ENCODE measurements around the gene RBMS3. TPM values are rescaled to one million over a fixed set of nuclear protein-coding genes. Genes with fewer than 3 reads are reported as not detected.

The RBMS3 gene
- total and polyA plus RNA-seq, 2 experiments from 2014 or later: 3.2 to 7.4 TPM

GRCh38 chr3:29409409-29409808 is 128.5 kb downstream of the RBMS3 start:
- H3K9me3 Mint-ChIP-seq: no peaks in the 10 kb centered on the region
- H3K4me3 Mint-ChIP-seq: no peak overlapping the region
- no peaks in the 10 kb centered on the region for H3K27me3 ChIP-seq (ENCODE audit: insufficient read depth)
- H3K4me3 ChIP-seq: no peak overlapping the region
- no peaks in the 10 kb centered on the region for H3K36me3 ChIP-seq (ENCODE audit: insufficient read depth)
- ATAC-seq (no peak), DNase-seq (ENCODE audit: low spot score) (no peak)
- no peak overlapping the region for H3K27ac ChIP-seq (ENCODE audit: low read depth)
- no peak overlapping the region for H3K27ac Mint-ChIP-seq
- H3K4me2 ChIP-seq: no peak overlapping the region
- H3K9me2 ChIP-seq (ENCODE audit: insufficient read depth): no peaks in the 10 kb centered on the region
- H3K4me1 Mint-ChIP-seq: peaks cover 43% of the 10 kb centered on the region
- H3F3A ChIP-seq (replicated peaks; ENCODE audit: low read depth): no peaks in the 10 kb centered on the region
- no peaks in the 10 kb centered on the region for H3K79me2 ChIP-seq (replicated peaks; ENCODE audit: insufficient read depth)
- no peaks in the 10 kb centered on the region for H4K20me1 ChIP-seq (replicated peaks; ENCODE audit: insufficient read depth)
- H3K4me1 ChIP-seq (ENCODE audit: insufficient read depth): peaks cover 28% of the 10 kb centered on the region
- TF ChIP-seq REST (IDR thresholded peaks at IDR 0.05; ENCODE audit: unreplicated experiment) (no peak), ZNF331 (CRISPR knock-in tag; IDR thresholded peaks at IDR 0.05; ENCODE audit: low read depth) (no peak), STAT1 (IDR thresholded peaks at IDR 0.05; ENCODE audit: unreplicated experiment) (no peak), JUNB (IDR thresholded peaks at IDR 0.05; ENCODE audit: unreplicated experiment) (no peak), NANOG (IDR thresholded peaks at IDR 0.05; ENCODE audit: borderline replicate concordance) (no peak), ZNF114 (CRISPR knock-in tag; IDR thresholded peaks at IDR 0.05) (no peak), CTCF (conservative IDR thresholded peaks at IDR 0.05; ENCODE audit: low read depth in 2 of 2) (no peak), EZH2 (IDR thresholded peaks at IDR 0.05; ENCODE audit: low read depth, unreplicated experiment) (no peak), POLR2AphosphoS5 (IDR thresholded peaks at IDR 0.05; ENCODE audit: low read depth) (no peak)
- H3K27me3 Mint-ChIP-seq (ENCODE audit: insufficient read depth, low read depth, poor library complexity): no peaks in the 10 kb centered on the region
- H3K36me3 Mint-ChIP-seq (ENCODE audit: low read depth): no peaks in the 10 kb centered on the region
- H2AFZ ChIP-seq: no peak overlapping the region

GRCh38 chr3:29410220-29410619 is 129.3 kb downstream of the RBMS3 start:
- Histone ChIP-seq H3K27me3 (ENCODE audit: insufficient read depth) (no peaks in the 10 kb centered on the region), H3K4me3 (no peak overlapping the region), H3K4me2 (no peak overlapping the region), H3K4me1 (ENCODE audit: insufficient read depth) (peaks cover 35% of the 10 kb centered on the region), H4K20me1 (replicated peaks; ENCODE audit: insufficient read depth) (no peaks in the 10 kb centered on the region), H3K27ac (ENCODE audit: low read depth) (no peak overlapping the region), H3K9me2 (ENCODE audit: insufficient read depth) (no peaks in the 10 kb centered on the region), H3K79me2 (replicated peaks; ENCODE audit: insufficient read depth) (no peaks in the 10 kb centered on the region), H3K36me3 (ENCODE audit: insufficient read depth) (no peaks in the 10 kb centered on the region), H2AFZ (no peak overlapping the region), H3F3A (replicated peaks; ENCODE audit: low read depth) (no peaks in the 10 kb centered on the region)
- Mint-ChIP-seq H3K4me1 (peaks cover 46% of the 10 kb centered on the region), H3K9me3 (no peaks in the 10 kb centered on the region), H3K36me3 (ENCODE audit: low read depth) (no peaks in the 10 kb centered on the region), H3K4me3 (no peak overlapping the region), H3K27ac (no peak overlapping the region), H3K27me3 (ENCODE audit: insufficient read depth, low read depth, poor library complexity) (no peaks in the 10 kb centered on the region)
- no peak for DNase-seq (ENCODE audit: low spot score)
- ATAC-seq: no peak
- TF ChIP-seq ZNF462 (CRISPR knock-in tag; IDR thresholded peaks at IDR 0.05) (no peak), ETS1 (IDR thresholded peaks at IDR 0.05) (no peak), ZNF114 (CRISPR knock-in tag; IDR thresholded peaks at IDR 0.05) (no peak)
